H1 (cell line): ENCODE results near the gene SHISAL1. TPM values are rescaled to one million over a fixed set of nuclear protein-coding genes. Genes with fewer than 3 reads are reported as not detected.

Source experiments
- BCL11A ChIP-seq, 2 experiments: IDR thresholded peaks; one replicate each; pipeline ENCODE4 v1.6.1; 2011; ENCODE audit warnings: low read depth in 2 of 2, low read length in 2 of 2, mild to moderate bottlenecking in 2 of 2
- GABPA ChIP-seq: IDR thresholded peaks from 2 replicates; pipeline ENCODE4 v1.6.1; 2011; ENCODE audit warnings: mild to moderate bottlenecking, low read length, moderate library complexity, borderline replicate concordance; ENCODE audit not compliant: insufficient read depth
- RNF2 ChIP-seq: fragments of 200-900, 300-1000 bp; sonication (generic); IDR thresholded peaks from 2 replicates; pipeline ENCODE4 v1.7.1; 2016; ENCODE audit warnings: borderline replicate concordance, low read depth, mild to moderate bottlenecking, antibody characterized with exemption, low read length; ENCODE audit not compliant: poor library complexity, severe bottlenecking; ENCODE audit errors: missing control alignments
- SAP30 ChIP-seq: fragments of 300-600 bp; sonication (generic); IDR thresholded peaks from 2 replicates; pipeline ENCODE4 v1.7.1; 2012; ENCODE audit warnings: low read length, moderate library complexity, mild to moderate bottlenecking, inconsistent platforms; ENCODE audit not compliant: insufficient read depth, insufficient replicate concordance
- SP1 ChIP-seq: IDR thresholded peaks from 2 replicates; pipeline ENCODE4 v1.6.1; 2011; ENCODE audit warnings: low read depth, low read length
- polyA plus RNA-seq, 7 experiments: library from polyadenylated mRNA; depleted of rRNA in 3 of 7; stranded (reverse) in 5 of 7; unstranded in 2 of 7; fragments of >200 nt in 5 of 7; fragments of 200-250 nt in 2 of 7; gene quantifications; 1 replicate in 5 of 7; 2 replicates in 1 of 7; 4 replicates in 1 of 7; pipeline versions ENCODE4 v1.2.1 to v1.2.3, GENCODE V29; 2011 to 2013; ENCODE audit warnings: missing spikeins in 2 of 7, mixed read lengths in 2 of 7
- total RNA-seq: library from RNA; stranded (reverse); fragmentation: NEBNext Ultra II Directional; extraction: Animal tissue kit (Norgen Biotek cat#: 25700); gene quantifications from 2 replicates; pipeline ENCODE4 v1.2.1, GENCODE V29; 2021

The SHISAL1 gene
- total and polyA plus RNA-seq, 2 of the 8 experiments (the other 6 are each of a cell fraction or from before 2014, with no cell fraction given), result 3.7 to 5.8 TPM

- TF ChIP-seq BCL11A (IDR thresholded peaks at IDR 0.05; ENCODE audit: low read depth in 2 of 2, low read length in 2 of 2) (no peak), RNF2 (no peak), GABPA (no peak), SP1 (no peak), SAP30 (no peak)
Measured at GRCh38 chr22:44225091-44225689, 87.6 kb downstream of the SHISAL1 start (continued).
